Caco-2 (cell line): ENCODE results near the gene CTIF. TPM values are rescaled to one million over a fixed set of nuclear protein-coding genes. Genes with fewer than 3 reads are reported as not detected.

Experiments used
- BruUV-seq: library from RNA; stranded (reverse); fragments of 400-500 nt; replicated peaks from 2 replicates; lab custom pipeline; 2021; lab: Mats Ljungman, UMichigan
- CTCF ChIA-PET: fragments of 300-600 bp; sonication (Branson Sonifier 250); formaldehyde crosslinking; loops from one replicate; lab custom pipeline; 2022; ENCODE audit warnings: antibody characterized with exemption; lab: Charles Lee
- POLR2A ChIA-PET: fragments of 300-600 bp; sonication (Branson Sonifier 250); formaldehyde crosslinking; loops from one replicate; lab custom pipeline; 2022; ENCODE audit warnings: antibody characterized with exemption; lab: Charles Lee
- DNase-seq, 2 experiments: peaks; one replicate each; pipeline versions ENCODE4 v3.0.0 to v3.0.0-alpha.2; 2020 to 2022
- H3K27me3 ChIP-seq: replicated peaks from 2 replicates; pipeline ENCODE4 v1.6.0; 2011; ENCODE audit warnings: low read length; ENCODE audit not compliant: control insufficient read depth, insufficient read depth
- H3K36me3 ChIP-seq: 2 replicates; pipeline ENCODE4 v1.5.1; 2011; ENCODE audit warnings: low read length; ENCODE audit not compliant: control insufficient read depth, insufficient read depth
- H3K4me1 ChIP-seq: fragments of 250-450 bp; sonication (Bioruptor Pico); 2 replicates; pipeline ENCODE4 v1.5.1; 2020; ENCODE audit warnings: mild to moderate bottlenecking
- H3K4me3 ChIP-seq: 2 replicates; pipeline ENCODE4 v1.5.1; 2011; ENCODE audit warnings: low read depth, mild to moderate bottlenecking, control low read depth, low read length
- H3K9me3 ChIP-seq: fragments of 250-450 bp; sonication (Bioruptor Pico); 2 replicates; pipeline ENCODE4 v1.5.1; 2020; ENCODE audit warnings: mild to moderate bottlenecking, moderate library complexity
- H3K27ac Mint-ChIP-seq: one replicate; pipeline ENCODE4 v1.8.0; 2022; ENCODE audit warnings: mixed read lengths; ENCODE audit not compliant: unreplicated experiment
- H3K27me3 Mint-ChIP-seq: one replicate; pipeline ENCODE4 v1.8.0; 2022; ENCODE audit warnings: mixed read lengths; ENCODE audit not compliant: insufficient read depth, unreplicated experiment
- H3K36me3 Mint-ChIP-seq: one replicate; pipeline ENCODE4 v1.8.0; 2022; ENCODE audit warnings: mild to moderate bottlenecking, mixed read lengths; ENCODE audit not compliant: insufficient read depth, unreplicated experiment
- H3K4me1 Mint-ChIP-seq: one replicate; pipeline ENCODE4 v1.8.0; 2022; ENCODE audit warnings: low read depth, mixed read lengths; ENCODE audit not compliant: unreplicated experiment
- H3K4me3 Mint-ChIP-seq: one replicate; pipeline ENCODE4 v1.8.0; 2022; ENCODE audit warnings: mild to moderate bottlenecking, moderate library complexity, mixed read lengths; ENCODE audit not compliant: unreplicated experiment
- H3K9me3 Mint-ChIP-seq: one replicate; pipeline ENCODE4 v1.8.0; 2022; ENCODE audit warnings: mixed read lengths; ENCODE audit not compliant: unreplicated experiment
- CTCF ChIP-seq, 2 experiments: fragments of 200-600 bp in 1 of 2; IDR thresholded peaks; 1 replicate in 1 of 2; 2 replicates in 1 of 2; pipeline versions ENCODE4 v1.5.1 to v1.8.0; 2011 to 2022; ENCODE audit warnings: antibody characterized with exemption in 1 of 2, control low read depth in 1 of 2, inconsistent platforms in 1 of 2, low read depth in 1 of 2, low read length in 1 of 2, mild to moderate bottlenecking in 1 of 2, moderate library complexity in 1 of 2; ENCODE audit not compliant: insufficient read depth in 1 of 2, severe bottlenecking in 1 of 2, unreplicated experiment in 1 of 2
- intact Hi-C: fragments of 100-400 bp; cut with micrococcal nuclease; formaldehyde crosslinking; loops from one replicate; pipeline ENCODE4 v1.10.0; 2022; ENCODE audit not compliant: unreplicated experiment
- total RNA-seq: library from RNA; stranded (reverse); gene quantifications from 2 replicates; pipeline ENCODE4 v1.2.3, GENCODE V29; 2022

CTIF gene
- total RNA-seq, 1 experiment from 2014 or later, result 19.9 TPM

GRCh38 chr18:48678237-48679115 is 139.6 kb downstream of the CTIF start:
- Mint-ChIP-seq H3K4me1 (no peaks in the 10 kb centered on the region), H3K27ac (no peak overlapping the region), H3K36me3 (no peaks in the 10 kb centered on the region), H3K27me3 (no peaks in the 10 kb centered on the region), H3K9me3 (no peaks in the 10 kb centered on the region), H3K4me3 (no peak overlapping the region)
- CTCF ChIA-PET, result interaction anchor here (0.7 kb wide), 1 partner anchor 645 kb away, joined by 3 read pairs; no protein-coding TSS in a partner anchor
- no TSS peak for BruUV-seq
- Histone ChIP-seq H3K4me1 (no peaks in the 10 kb centered on the region), H3K27me3 (no peaks in the 10 kb centered on the region), H3K36me3 (no peaks in the 10 kb centered on the region), H3K4me3 (no peak overlapping the region), H3K9me3 (no peaks in the 10 kb centered on the region)
- no peak for DNase-seq
- intact Hi-C loops, result loop anchor here (5.0 to 10.0 kb wide), 2 partner anchors 366 to 559 kb away; no protein-coding TSS in a partner anchor
- POLR2A ChIA-PET, result no interaction called here
- no peak for TF ChIP-seq CTCF (IDR thresholded peaks at IDR 0.05; ENCODE audit: insufficient read depth in 1 of 2, low read depth in 1 of 2, low read length in 1 of 2, severe bottlenecking in 1 of 2, unreplicated experiment in 1 of 2)

- no peak overlapping the region for H3K27ac Mint-ChIP-seq
- no peaks in the 10 kb centered on the region for H3K9me3 Mint-ChIP-seq
- no peak for DNase-seq
- H3K36me3 ChIP-seq, result no peaks in the 10 kb centered on the region
- no peaks in the 10 kb centered on the region for H3K27me3 ChIP-seq
- intact Hi-C loops, result loop anchor here (5.0 to 10.0 kb wide), 2 partner anchors 366 to 558 kb away; no protein-coding TSS in a partner anchor
- ChIA-PET CTCF (no interaction called here), POLR2A (no interaction called here)
- no peaks in the 10 kb centered on the region for H3K36me3 Mint-ChIP-seq
- H3K4me1 ChIP-seq, result no peaks in the 10 kb centered on the region
- TF ChIP-seq CTCF (IDR thresholded peaks at IDR 0.05; ENCODE audit: insufficient read depth in 1 of 2, low read depth in 1 of 2, low read length in 1 of 2, severe bottlenecking in 1 of 2, unreplicated experiment in 1 of 2), result no peak
- H3K4me1 Mint-ChIP-seq, result no peaks in the 10 kb centered on the region
- H3K27me3 Mint-ChIP-seq, result no peaks in the 10 kb centered on the region
- H3K9me3 ChIP-seq, result no peaks in the 10 kb centered on the region
- no peak overlapping the region for H3K4me3 Mint-ChIP-seq
- no peak overlapping the region for H3K4me3 ChIP-seq
- no TSS peak for BruUV-seq
Measured at GRCh38 chr18:48679236-48679635, 140.4 kb downstream of the CTIF start.

GRCh38 chr18:48680339-48681250 is 141.8 kb downstream of the CTIF start:
- no peaks in the 10 kb centered on the region for H3K36me3 ChIP-seq
- no peak overlapping the region for H3K4me3 ChIP-seq
- Mint-ChIP-seq H3K4me1 (no peaks in the 10 kb centered on the region), H3K27me3 (no peaks in the 10 kb centered on the region), H3K36me3 (no peaks in the 10 kb centered on the region), H3K27ac (no peak overlapping the region), H3K9me3 (no peaks in the 10 kb centered on the region), H3K4me3 (no peak overlapping the region)
- POLR2A ChIA-PET, result no interaction called here
- no peak for DNase-seq
- H3K4me1 ChIP-seq, result no peaks in the 10 kb centered on the region
- intact Hi-C loops, result no loop called here
- CTCF ChIA-PET, result no interaction called here
- H3K9me3 ChIP-seq, result no peaks in the 10 kb centered on the region
- no TSS peak for BruUV-seq
- H3K27me3 ChIP-seq, result no peaks in the 10 kb centered on the region
- no peak for TF ChIP-seq CTCF (IDR thresholded peaks at IDR 0.05; ENCODE audit: insufficient read depth in 1 of 2, low read depth in 1 of 2, low read length in 1 of 2, severe bottlenecking in 1 of 2, unreplicated experiment in 1 of 2)
